ENCODE data around the gene TRAM2.

Gene TRAM2

GRCh38 chr6:52610745-52611355 lies 34.0 kb upstream of the TRAM2 start:
- no peak overlapping the region for H3K9ac ChIP-seq (ENCODE audit: low read length)
- no peak overlapping the region for H2AFZ ChIP-seq (ENCODE audit: low read length)
- H3K27me3 ChIP-seq (ENCODE audit: insufficient read depth, low read length), result no peaks in the 10 kb centered on the region
- H3K4me2 ChIP-seq (ENCODE audit: low read length), result no peak overlapping the region
- H3K27ac ChIP-seq (ENCODE audit: low read depth, low read length, poor library complexity, severe bottlenecking), result no peak overlapping the region
- no peaks in the 10 kb centered on the region for H4K20me1 ChIP-seq (ENCODE audit: insufficient read depth, low read length)
- no peaks in the 10 kb centered on the region for H3K79me2 ChIP-seq (ENCODE audit: insufficient read depth, low read length)
- no peaks in the 10 kb centered on the region for H3F3A ChIP-seq (ENCODE audit: insufficient read depth, low read length)
- no peaks in the 10 kb centered on the region for H3K36me3 ChIP-seq (ENCODE audit: insufficient read depth, low read length)
- no peaks in the 10 kb centered on the region for H3K9me3 ChIP-seq (ENCODE audit: low read length)
- no peak for TF ChIP-seq EZH2 (IDR thresholded peaks at IDR 0.05; ENCODE audit: borderline replicate concordance, low read length)
- no peak for TF ChIP-seq CTCF (IDR thresholded peaks at IDR 0.05; ENCODE audit: low read length)
- no peak overlapping the region for H3K4me3 ChIP-seq (ENCODE audit: low read depth, low read length, poor library complexity, severe bottlenecking)
- H3K4me1 ChIP-seq (ENCODE audit: insufficient read depth, low read length, severe bottlenecking), result peaks cover 6% of the 10 kb centered on the region
- no peaks in the 10 kb centered on the region for H3K9me2 ChIP-seq (ENCODE audit: low read depth, low read length)

GRCh38 chr6:52610011-52610410 lies 33.2 kb upstream of the TRAM2 start:
- H3K9ac ChIP-seq (ENCODE audit: low read length), result no peak overlapping the region
- no peaks in the 10 kb centered on the region for H3F3A ChIP-seq (ENCODE audit: insufficient read depth, low read length)
- H2AFZ ChIP-seq (ENCODE audit: low read length), result no peak overlapping the region
- no peaks in the 10 kb centered on the region for H3K27me3 ChIP-seq (ENCODE audit: insufficient read depth, low read length)
- no peaks in the 10 kb centered on the region for H3K9me3 ChIP-seq (ENCODE audit: low read length)
- no peak overlapping the region for H3K27ac ChIP-seq (ENCODE audit: low read depth, low read length, poor library complexity, severe bottlenecking)
- H3K4me2 ChIP-seq (ENCODE audit: low read length), result no peak overlapping the region
- H3K79me2 ChIP-seq (ENCODE audit: insufficient read depth, low read length), result no peaks in the 10 kb centered on the region
- H3K9me2 ChIP-seq (ENCODE audit: low read depth, low read length), result no peaks in the 10 kb centered on the region
- H3K4me1 ChIP-seq (ENCODE audit: insufficient read depth, low read length, severe bottlenecking), result peaks cover 13% of the 10 kb centered on the region
- no peaks in the 10 kb centered on the region for H4K20me1 ChIP-seq (ENCODE audit: insufficient read depth, low read length)
- H3K4me3 ChIP-seq (ENCODE audit: low read depth, low read length, poor library complexity, severe bottlenecking), result no peak overlapping the region
- TF ChIP-seq CTCF (IDR thresholded peaks at IDR 0.05; ENCODE audit: low read length), result no peak
- TF ChIP-seq EZH2 (IDR thresholded peaks at IDR 0.05; ENCODE audit: borderline replicate concordance, low read length), result no peak
- H3K36me3 ChIP-seq (ENCODE audit: insufficient read depth, low read length), result no peaks in the 10 kb centered on the region

GRCh38 chr6:52605610-52606185 lies 28.8 kb upstream of the TRAM2 start:
- H3K9ac ChIP-seq (ENCODE audit: low read length), result no peak overlapping the region; the same call in 1 of the 2 replicates
- no peaks in the 10 kb centered on the region for H3K36me3 ChIP-seq (ENCODE audit: insufficient read depth, low read length)
- no peaks in the 10 kb centered on the region for H3K79me2 ChIP-seq (ENCODE audit: insufficient read depth, low read length)
- peaks cover 32% of the 10 kb centered on the region for H3K4me1 ChIP-seq (ENCODE audit: insufficient read depth, low read length, severe bottlenecking)
- no peaks in the 10 kb centered on the region for H3F3A ChIP-seq (ENCODE audit: insufficient read depth, low read length)
- no peaks in the 10 kb centered on the region for H4K20me1 ChIP-seq (ENCODE audit: insufficient read depth, low read length)
- TF ChIP-seq EZH2 (IDR thresholded peaks at IDR 0.05; ENCODE audit: borderline replicate concordance, low read length) (no peak), CTCF (IDR thresholded peaks at IDR 0.05; ENCODE audit: low read length) (no peak)
- no peak overlapping the region for H3K4me3 ChIP-seq (ENCODE audit: low read depth, low read length, poor library complexity, severe bottlenecking)
- no peaks in the 10 kb centered on the region for H3K9me3 ChIP-seq (ENCODE audit: low read length)
- H2AFZ ChIP-seq (ENCODE audit: low read length), result no peak overlapping the region
- peak overlapping the region; percentile 63 for H3K27ac ChIP-seq (ENCODE audit: low read depth, low read length, poor library complexity, severe bottlenecking)
- H3K4me2 ChIP-seq (ENCODE audit: low read length), result peak overlapping the region; percentile 32
- H3K9me2 ChIP-seq (ENCODE audit: low read depth, low read length), result no peaks in the 10 kb centered on the region
- H3K27me3 ChIP-seq (ENCODE audit: insufficient read depth, low read length), result no peaks in the 10 kb centered on the region

All from OCI-LY1 (cell line).